T-helper 1 cell treated with Interleukin-12 subunit alpha and Interleukin-12 subunit beta and Interleukin-4 antibody, amounts not matched to agents 30 ng/mL and 1 ng/mL, for 36 hours (primary cell): ENCODE measurements around the gene NRBP1. TPM values are rescaled to one million over a fixed set of nuclear protein-coding genes. Genes with fewer than 3 reads are reported as not detected.

ENCODE experiments used
- intact Hi-C: fragments of 100-400 bp; cut with micrococcal nuclease; formaldehyde crosslinking; loops from one replicate; pipeline ENCODE4 v1.15.1; 2024
- total RNA-seq: library from RNA; stranded (reverse); gene quantifications from 2 replicates; pipeline ENCODE4 v1.2.3, GENCODE V29; 2022

NRBP1 gene
- 100 and 104 TPM in 2 replicates for total RNA-seq

- intact Hi-C loops = loop anchor here (1.0 to 5.0 kb wide), 12 partner anchors 19 to 1324 kb away; partner anchors contain the start of genes CAD, EIF2B4, GTF3C2 and IFT172
Measured at GRCh38 chr2:27428213-27428977, at the start of gene NRBP1. NRBP1 (plus strand) TSS chr2:27428631; CDS start chr2:27433274, 4,643 bp downstream.

DNA sequence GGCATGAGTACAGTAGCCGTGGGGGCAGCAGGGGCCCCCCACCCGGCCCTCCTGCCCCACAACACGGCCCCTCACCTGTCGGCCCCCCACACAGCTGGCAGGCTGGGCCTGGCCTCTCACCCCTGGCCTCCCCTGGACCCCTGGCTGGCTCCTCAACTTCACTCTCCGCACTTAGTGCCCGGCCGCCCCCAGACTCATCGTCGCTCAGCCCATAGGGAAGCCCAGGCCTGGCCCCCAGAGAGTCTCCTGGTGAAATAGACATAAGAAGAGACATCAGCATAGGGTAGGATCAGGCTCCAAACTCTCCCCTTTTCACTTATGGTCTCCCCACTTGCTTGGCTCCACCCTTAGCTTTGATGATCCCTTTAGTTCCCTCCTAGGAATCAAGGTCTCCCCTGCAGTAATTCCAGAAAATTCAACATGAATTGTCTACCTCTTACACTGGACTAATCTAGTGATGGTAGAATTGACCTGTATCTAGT, 49.6 kb upstream of the NRBP1 start:
- intact Hi-C loops = no loop called here

- intact Hi-C loops = no loop called here
Measured at GRCh38 chr2:27379383-27379835, 49.0 kb upstream of the NRBP1 start.

- intact Hi-C loops = loop anchor here (1.0 to 2.0 kb wide), 7 partner anchors 10 to 283 kb away; partner anchors contain the start of genes EIF2B4, GTF3C2, IFT172 and MPV17
Measured at GRCh38 chr2:27379836-27380625, 48.4 kb upstream of the NRBP1 start.

DNA sequence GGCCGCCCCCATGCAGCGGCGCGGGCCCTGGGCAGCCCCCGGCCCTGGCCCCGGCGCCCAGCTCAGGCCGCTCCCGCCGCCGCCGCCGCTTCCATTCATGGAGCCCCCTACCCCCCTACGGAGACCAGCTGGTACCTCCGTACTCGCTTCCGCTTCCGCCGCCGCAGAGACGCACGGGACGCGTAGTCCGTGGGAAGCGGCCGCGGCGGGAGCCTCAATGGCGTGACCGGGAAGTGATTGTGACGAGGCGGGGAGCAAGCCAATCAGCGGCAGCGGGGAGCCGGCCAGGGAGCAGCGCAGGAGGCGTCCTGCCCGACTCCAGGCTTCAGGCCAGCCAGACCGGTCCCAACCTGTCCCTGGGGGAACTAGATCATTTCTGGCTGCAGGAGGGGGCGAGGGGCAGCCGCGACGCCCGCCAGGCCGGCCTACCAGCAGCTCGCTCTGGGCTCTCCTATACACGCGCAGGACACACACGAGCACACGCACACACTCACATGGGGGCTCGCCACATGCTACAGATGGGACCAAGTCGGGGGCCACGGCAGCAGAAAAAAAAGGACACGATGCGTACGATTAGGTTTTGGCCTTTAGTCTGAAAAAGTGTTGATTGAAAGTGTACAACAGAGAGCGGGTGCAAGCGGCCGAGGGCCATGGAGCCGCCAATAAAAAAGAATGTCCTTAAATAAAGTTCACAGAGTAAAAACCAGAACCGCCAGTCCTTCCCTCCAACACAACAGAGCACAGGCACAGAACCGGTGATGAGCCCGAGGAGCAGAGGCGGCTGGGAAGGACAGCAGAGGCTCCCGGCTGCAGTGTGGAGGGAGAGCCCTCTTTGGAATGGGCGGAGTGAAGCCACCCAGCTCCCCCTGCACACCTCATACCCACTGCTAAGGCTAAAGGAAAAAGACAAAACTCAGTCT, 47.5 kb upstream of the NRBP1 start, which contains the start of gene ZNF513:
Gene ZNF513 (minus strand): TSS at position 109 of the 920 bp plus-strand sequence. CDS start 208 bp downstream, outside the sequence.
- intact Hi-C loops = loop anchor here (1.0 to 2.0 kb wide), 7 partner anchors 11 to 282 kb away; partner anchors contain the start of genes EIF2B4, GTF3C2, IFT172 and MPV17

DNA sequence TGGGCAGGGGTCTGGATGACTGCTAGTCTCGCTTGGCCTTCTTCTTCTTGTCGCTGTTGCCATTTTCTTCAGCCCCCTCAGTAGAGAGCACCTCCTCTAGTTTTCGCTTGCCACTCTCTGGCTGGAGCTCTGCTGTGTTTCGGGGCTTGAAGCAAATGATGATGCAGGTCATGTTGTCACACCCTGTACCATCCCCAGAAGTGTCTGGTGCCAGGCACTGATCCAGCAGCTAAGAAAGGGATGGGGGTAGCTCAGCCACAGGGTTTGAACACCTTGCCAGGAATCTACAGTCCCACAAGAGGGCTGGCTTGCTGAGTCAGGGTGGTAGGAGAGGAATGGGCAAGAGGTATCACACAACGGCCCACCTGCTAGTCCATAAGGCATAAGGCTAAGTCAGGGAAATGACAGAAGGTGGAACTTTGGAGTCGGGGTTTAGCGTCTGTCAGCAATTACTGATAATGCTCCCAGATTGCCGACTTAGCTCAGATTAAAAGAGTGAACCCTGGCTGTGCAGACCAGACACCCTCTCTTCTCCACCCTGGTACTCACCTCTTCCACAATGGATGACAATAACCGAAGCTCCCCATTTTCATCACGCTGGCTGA, 46.8 kb upstream of the NRBP1 start:
- intact Hi-C loops = loop anchor here (2.0 kb wide), 1 partner anchor 59 kb away; the partner anchor contains the start of gene MPV17

- intact Hi-C loops = no loop called here
Measured at GRCh38 chr2:27390822-27391679, 37.4 kb upstream of the NRBP1 start.

- intact Hi-C loops = loop anchor here (2.0 kb wide), 1 partner anchor 16 kb away; the partner anchor contains the start of gene PPM1G
Measured at GRCh38 chr2:27393225-27393624, 35.2 kb upstream of the NRBP1 start.

DNA sequence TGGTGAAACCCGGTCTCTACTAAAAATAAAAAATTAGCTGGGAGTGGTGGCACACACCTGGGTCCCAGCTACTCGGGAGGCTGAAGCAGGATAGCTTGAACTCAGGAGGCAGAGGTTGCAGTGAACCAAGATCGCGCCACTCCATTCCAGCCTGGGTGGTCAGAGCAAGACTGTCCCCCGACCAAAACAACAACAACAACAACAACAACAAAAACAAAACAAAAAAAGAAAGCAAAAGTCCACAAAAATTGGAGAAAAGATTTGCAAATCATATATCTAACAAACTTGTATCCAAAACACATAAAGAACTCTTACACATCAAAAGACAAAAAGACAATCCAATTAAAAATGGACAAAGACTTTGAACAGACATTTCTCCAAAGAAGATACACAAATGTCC, 29.5 kb upstream of the NRBP1 start:
- intact Hi-C loops = no loop called here

DNA sequence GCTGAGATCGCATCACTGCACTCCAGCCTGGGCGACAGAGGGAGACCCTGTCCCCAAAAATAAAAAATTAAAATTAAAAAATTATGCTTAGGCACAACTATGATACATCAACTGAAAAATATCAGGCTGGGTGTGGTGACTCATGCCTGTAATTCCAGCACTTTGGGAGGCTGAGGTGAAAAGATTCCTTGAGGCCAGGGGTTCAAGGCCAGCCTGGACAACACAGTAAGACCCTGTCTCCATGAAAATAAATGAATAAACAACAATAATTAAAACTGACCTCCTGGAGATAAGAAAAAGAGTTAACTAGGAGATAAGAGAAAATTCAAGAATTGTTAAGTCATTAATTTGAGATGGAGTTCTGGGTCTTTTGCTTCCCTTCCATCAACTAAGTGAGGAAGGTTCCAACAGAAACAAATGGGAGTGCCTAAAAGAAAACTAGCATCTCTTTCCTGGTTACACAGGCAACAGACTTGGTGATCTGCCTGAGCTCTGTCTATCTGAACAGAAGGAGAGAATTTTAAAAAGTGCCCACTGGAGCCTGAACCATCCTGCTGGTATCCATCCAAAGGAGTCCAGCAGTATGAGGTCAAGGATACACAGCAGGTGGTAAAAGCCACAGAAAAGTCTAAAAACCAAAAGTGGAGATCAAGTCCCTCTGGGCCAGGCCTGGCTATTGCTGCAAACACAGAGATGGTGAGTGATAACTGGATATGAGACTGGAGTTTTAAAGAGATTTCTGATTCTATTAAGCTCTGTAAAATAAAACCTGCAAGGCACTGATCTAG, 27.9 kb upstream of the NRBP1 start:
- intact Hi-C loops = loop anchor here (10.0 kb wide), 1 partner anchor 186 kb away; the partner anchor contains the start of genes ATRAID, CAD and SLC5A6

GRCh38 chr2:27407798-27408491, 20.5 kb upstream of the NRBP1 start:
- intact Hi-C loops = loop anchor here (2.0 to 10.0 kb wide), 3 partner anchors 15 to 1061 kb away; partner anchors contain the start of genes ADGRF3, ATRAID, CAD and SELENOI

DNA sequence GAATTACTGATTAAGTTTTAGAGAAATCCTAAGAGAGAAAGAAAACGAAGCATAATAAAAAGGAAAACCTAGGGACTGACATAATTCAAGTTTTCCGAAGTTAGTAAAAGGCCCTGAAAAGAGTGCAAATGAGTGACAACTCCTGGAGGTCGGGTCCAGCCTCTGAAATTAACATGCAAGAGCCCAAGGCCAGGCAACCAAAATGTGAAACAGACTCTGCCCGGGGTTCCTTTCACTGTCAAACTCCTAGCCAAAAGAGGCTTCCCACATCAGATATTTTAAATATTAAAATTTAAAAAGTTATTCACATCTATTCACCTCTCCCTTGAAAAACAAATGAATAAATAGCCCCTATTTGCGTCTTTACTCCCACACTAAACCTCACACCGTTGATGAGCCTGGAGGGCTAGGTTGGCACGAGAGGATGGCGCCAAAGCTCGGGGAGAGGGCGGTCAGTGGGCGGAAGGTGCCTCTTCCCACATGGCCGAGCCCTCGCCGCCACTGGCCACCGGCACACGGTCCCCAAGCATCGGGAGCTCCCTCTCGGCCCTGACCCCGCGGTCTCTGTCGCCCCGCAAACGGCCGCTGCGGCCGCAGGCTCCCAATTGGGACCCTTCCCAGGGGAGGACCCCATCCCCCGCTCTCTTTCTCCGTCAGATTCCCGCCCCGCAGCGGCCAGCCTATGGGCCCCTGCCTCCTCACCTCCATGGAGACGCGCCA, 19.7 kb upstream of the NRBP1 start:
- intact Hi-C loops = loop anchor here (1.0 to 10.0 kb wide), 13 partner anchors 16 to 1061 kb away; partner anchors contain the start of genes ADGRF3, AGBL5, ATRAID and CAD

DNA sequence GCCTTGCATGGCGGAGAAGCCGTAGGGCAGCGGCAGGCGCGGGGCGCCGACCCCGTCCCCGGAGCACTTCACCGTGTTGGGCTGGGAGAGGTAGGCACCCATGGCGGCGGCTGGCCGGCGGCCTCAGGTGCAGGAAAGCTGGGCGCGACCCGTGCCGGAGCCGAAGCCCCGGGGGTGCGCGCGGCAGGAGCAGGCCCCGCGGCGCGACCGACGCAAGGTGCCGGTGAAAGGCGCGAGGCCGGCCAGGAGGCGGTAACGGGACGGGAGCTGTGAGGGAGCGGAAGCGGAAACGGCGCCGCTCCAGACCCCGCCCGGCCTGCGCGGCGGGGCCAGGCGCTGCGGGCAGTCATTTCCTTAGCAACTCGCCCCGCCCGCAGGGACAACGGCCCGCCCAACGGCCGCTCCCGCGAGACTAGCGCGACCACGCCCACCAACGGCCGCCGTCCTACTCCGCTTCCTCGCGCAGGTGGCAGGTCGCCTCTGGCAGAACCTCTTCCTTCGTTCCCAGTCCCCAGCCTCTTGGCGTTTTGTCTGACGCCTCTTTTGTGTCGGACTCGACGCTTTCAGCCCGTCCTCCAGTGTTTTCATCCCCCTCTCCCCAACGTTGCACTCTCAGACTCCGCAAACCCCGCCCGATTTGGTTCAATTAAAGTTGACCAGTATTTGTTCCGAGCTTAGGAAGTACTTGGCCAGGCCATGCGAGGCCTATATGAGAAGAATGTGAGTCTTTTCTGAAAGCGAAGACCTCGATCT, 18.9 kb upstream of the NRBP1 start, which contains the start of gene PPM1G:
Gene PPM1G (minus strand): TSS at position 271 of the 753 bp plus-strand sequence. CDS start 169 bp downstream, at position 102.
- intact Hi-C loops = loop anchor here (1.0 to 10.0 kb wide), 13 partner anchors 17 to 1062 kb away; partner anchors contain the start of genes ADGRF3, AGBL5, ATRAID and CAD

- intact Hi-C loops = no loop called here
Measured at GRCh38 chr2:27412419-27413152, 15.8 kb upstream of the NRBP1 start.

- intact Hi-C loops = no loop called here
Measured at GRCh38 chr2:27416151-27416550, 12.3 kb upstream of the NRBP1 start.
